22Rv1 (cell line): Measurements from ENCODE around the gene RRP1B.

ENCODE experiments used
- CTCF ChIP-seq: fragments of 450-650 bp; IDR thresholded peaks from 2 replicates; pipeline ENCODE4 v1.5.1; 2017; ENCODE audit warnings: mild to moderate bottlenecking
- ZFX ChIP-seq: fragments of 450-650 bp; IDR thresholded peaks from 2 replicates; pipeline ENCODE4 v1.6.1; 2017; ENCODE audit warnings: antibody characterized with exemption, borderline replicate concordance

- peak; percentile 96 for TF ChIP-seq CTCF
- no peak for TF ChIP-seq ZFX
These were observed 12.7 kb upstream of the RRP1B start for GRCh38 chr21:43646550-43647260.
